K562 (cell line): ENCODE data around the gene MRRF. TPM values are rescaled to one million over a fixed set of nuclear protein-coding genes. Genes with fewer than 3 reads are reported as not detected.

ENCODE experiments used
- ATAC-seq: fragments of 200-7000 bp; cut with Tn5 transposase; 3 replicates; pipeline ENCODE4 v1.9.1; 2020; ENCODE audit warnings: moderate library complexity
- BruUV-seq: library from RNA; stranded (reverse); fragments of 400-500 nt; replicated peaks from 2 replicates; lab custom pipeline; 2021; lab: Mats Ljungman, UMichigan
- CTCF ChIA-PET: fragments of 300-600 bp; formaldehyde crosslinking; extraction: SDS; loops from one replicate; lab custom pipeline; 2021; ENCODE audit warnings: low intra/inter-chr PET ratio; lab: Yijun Ruan, JAX
- POLR2A ChIA-PET: fragments of 300-600, 350-650 bp; sonication (Branson Sonifier 250); formaldehyde crosslinking; extraction: SDS; loops from one replicate; lab custom pipeline; 2021; ENCODE audit warnings: antibody characterized with exemption, inconsistent platforms; lab: Yijun Ruan, JAX
- DNase-seq, 4 experiments: peaks; one replicate each; pipeline versions ENCODE4 v3.0.0 to v3.0.0-alpha.2; 2011 to 2018; ENCODE audit warnings: low spot score in 3 of 4, mixed read lengths in 3 of 4; ENCODE audit errors: extremely low read depth in 1 of 4
- FAIRE-seq: peaks from 2 replicates; lab custom pipeline; 2011; peaks lifted over from hg19 to GRCh38; lab: Jason Lieb, UNC
- H2AFZ ChIP-seq: 2 replicates; pipeline ENCODE4 v1.6.0; 2011; ENCODE audit warnings: low read depth, low read length, control low read depth, inconsistent platforms
- H3K27ac ChIP-seq: fragments of 200-600 bp; 3 replicates; pipeline ENCODE4 v1.8.0; 2011; ENCODE audit warnings: low read depth, mild to moderate bottlenecking, control low read depth, inconsistent platforms, low read length, moderate library complexity, mixed read lengths; ENCODE audit errors: extremely low read depth
- H3K27me3 ChIP-seq, 2 experiments: fragments of 300-600 bp in 1 of 2; 2 replicates in 1 of 2; 3 replicates in 1 of 2; pipeline versions ENCODE4 v1.6.0 to v1.8.0; 2011; ENCODE audit warnings: inconsistent platforms in 2 of 2, low read length in 2 of 2, mild to moderate bottlenecking in 1 of 2, mixed read lengths in 1 of 2, moderate library complexity in 1 of 2; ENCODE audit not compliant: control insufficient read depth in 2 of 2, insufficient read depth in 2 of 2
- H3K36me3 ChIP-seq: fragments of 300-600 bp; 3 replicates; pipeline ENCODE4 v1.8.0; 2011; ENCODE audit warnings: mild to moderate bottlenecking, low read length, inconsistent platforms; ENCODE audit not compliant: control insufficient read depth, insufficient read depth
- H3K4me1 ChIP-seq, 2 experiments: fragments of 200-600 bp in 1 of 2; replicated peaks in 1 of 2; 2 replicates in 1 of 2; 3 replicates in 1 of 2; pipeline versions ENCODE4 v1.5.1 to v1.8.0; 2011; ENCODE audit warnings: inconsistent platforms in 2 of 2, low read length in 2 of 2, mild to moderate bottlenecking in 1 of 2, mixed read lengths in 1 of 2, moderate library complexity in 1 of 2; ENCODE audit not compliant: control insufficient read depth in 2 of 2, insufficient read depth in 2 of 2
- H3K4me2 ChIP-seq: 2 replicates; pipeline ENCODE4 v1.6.1; 2011; ENCODE audit warnings: low read length, control low read depth, inconsistent platforms, mixed read lengths; ENCODE audit not compliant: insufficient read depth
- H3K4me3 ChIP-seq: fragments of 200-600 bp; sonication (generic), shearing (Covaris generic); 2 replicates; pipeline ENCODE4 v1.5.1; 2016; ENCODE audit warnings: control low read depth, inconsistent platforms
- H3K79me2 ChIP-seq: fragments of 200-600 bp; 3 replicates; pipeline ENCODE4 v1.8.0; 2011; ENCODE audit warnings: low read length, inconsistent platforms; ENCODE audit not compliant: control insufficient read depth, insufficient read depth
- H3K9ac ChIP-seq, 2 experiments: 2 replicates each; pipeline versions ENCODE4 v1.6.0 to v1.6.1; 2011; ENCODE audit warnings: low read depth in 2 of 2, low read length in 2 of 2, control low read depth in 1 of 2, inconsistent platforms in 1 of 2, mild to moderate bottlenecking in 1 of 2, mixed read lengths in 1 of 2; ENCODE audit not compliant: insufficient read depth in 1 of 2
- H3K9me1 ChIP-seq: one replicate; pipeline ENCODE4 v1.6.0; 2011; ENCODE audit warnings: inconsistent platforms, mild to moderate bottlenecking, low read length, moderate library complexity; ENCODE audit not compliant: control insufficient read depth, insufficient read depth
- H3K9me3 ChIP-seq: replicated peaks from 2 replicates; pipeline ENCODE4 v1.5.1; 2011; ENCODE audit warnings: low read depth, low read length, inconsistent platforms; ENCODE audit not compliant: control insufficient read depth, insufficient read depth
- H4K20me1 ChIP-seq: replicated peaks from 2 replicates; pipeline ENCODE4 v1.6.1; 2011; ENCODE audit warnings: low read length, inconsistent platforms, mixed read lengths; ENCODE audit not compliant: control insufficient read depth, insufficient read depth
- EHMT2 ChIP-seq: fragments of 450-650 bp; IDR thresholded peaks from 2 replicates; pipeline ENCODE4 v1.6.1; 2018; ENCODE audit warnings: antibody characterized with exemption
- WGBS: fragments of 100-300 bp; shearing (Covaris generic); methylation state at CpG from one replicate; pipeline ENCODE4 v1.1.6; 2016; ENCODE audit warnings: low coverage, mixed read lengths; ENCODE audit not compliant: insufficient coverage; ENCODE audit errors: missing lambda C conversion rate; 5-methylcytosine and 5-hydroxymethylcytosine counted together
- in situ Hi-C: fragments of 300-500 bp; cut with MboI; formaldehyde crosslinking; loops from 4 replicates; pipeline ENCODE4 v1.15.0; 2018; ENCODE audit warnings: inconsistent platforms, mixed read lengths
- intact Hi-C: fragments of 100-400 bp; cut with micrococcal nuclease; formaldehyde crosslinking; loops from 2 replicates; pipeline ENCODE4 v1.14.2; 2022
- polyA plus RNA-seq, 8 experiments: library from polyadenylated mRNA; depleted of rRNA in 4 of 8; stranded (reverse) in 5 of 8; unstranded in 3 of 8; fragments of >200 nt; fragmentation: Nextera tagmentation in 2 of 8; fragmentation: Illumina TruSeq in 1 of 8; extraction: Ambion mirVana in 2 of 8; extraction: Trizol in 1 of 8; gene quantifications; 2 replicates each; pipeline versions ENCODE4 v1.2.1 to v1.2.3, GENCODE V29; 2011 to 2014; ENCODE audit warnings: inconsistent platforms in 1 of 8, missing spikeins in 1 of 8
- total RNA-seq, 7 experiments: library from RNA; depleted of rRNA in 6 of 7; stranded (reverse); fragments of >200 nt in 6 of 7; fragmentation: Illumina TruSeq in 2 of 7; extraction: Trizol in 2 of 7; gene quantifications; 2 replicates each; pipeline versions ENCODE4 v1.2.1 to v1.2.3, GENCODE V29; 2011 to 2021; ENCODE audit warnings: low replicate concordance in 1 of 7
- TF ChIP-seq, protein P1 (sequence below): fragments of 450-650 bp; IDR thresholded peaks from 2 replicates; pipeline ENCODE4 v1.6.1; 2016; ENCODE audit warnings: mild to moderate bottlenecking, moderate library complexity
- TF ChIP-seq, protein P2 (sequence below): fragments of 250-450 bp; sonication (Bioruptor Pico); IDR thresholded peaks from 2 replicates; pipeline ENCODE4 v1.8.0; 2021; ENCODE audit warnings: mild to moderate bottlenecking, moderate library complexity
- TF ChIP-seq, protein P3 (sequence below): fragments of 450-650 bp; formaldehyde crosslinking; IDR thresholded peaks from 2 replicates; pipeline ENCODE4 v1.4.0; 2020; ENCODE audit warnings: mild to moderate bottlenecking, mixed read lengths

The MRRF gene
- total and polyA plus RNA-seq, 9 of the 15 experiments (the other 6 are each of a cell fraction or from before 2014, with no cell fraction given) = 55.0 to 105 (median 81.2) TPM

DNA sequence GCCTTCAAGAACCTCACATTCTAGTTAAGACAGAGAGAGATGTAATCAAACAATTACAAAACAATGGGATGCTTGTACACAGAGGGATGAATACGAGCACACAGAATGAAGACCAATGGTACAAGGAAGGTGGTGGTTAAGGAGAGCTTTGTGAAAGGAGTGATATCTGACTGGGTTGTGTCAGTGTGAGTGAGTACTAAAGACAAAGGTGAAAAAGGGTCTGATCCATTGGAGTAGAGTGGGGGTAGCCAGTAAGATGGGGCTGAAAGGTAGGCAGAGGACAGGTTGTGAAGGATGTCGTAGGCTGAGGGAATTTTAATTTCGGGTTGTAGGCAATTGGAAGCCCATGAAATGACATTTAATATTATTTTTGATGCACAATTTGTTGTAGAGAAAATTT, 9.9 kb upstream of the MRRF start:
- POLR2A ChIA-PET = interaction anchor here (0.6 to 3.3 kb wide), 5 partner anchors 10 to 96 kb away, joined by 3 to 18 read pairs (median 5); partner anchors contain the start of genes MRRF and RBM18
- H3K9ac ChIP-seq = peak overlapping the region in 1 of 2 experiments; percentile 55; a peak in 2 of 4 replicates
- FAIRE-seq = no peak
- TF ChIP-seq, protein P1, sequence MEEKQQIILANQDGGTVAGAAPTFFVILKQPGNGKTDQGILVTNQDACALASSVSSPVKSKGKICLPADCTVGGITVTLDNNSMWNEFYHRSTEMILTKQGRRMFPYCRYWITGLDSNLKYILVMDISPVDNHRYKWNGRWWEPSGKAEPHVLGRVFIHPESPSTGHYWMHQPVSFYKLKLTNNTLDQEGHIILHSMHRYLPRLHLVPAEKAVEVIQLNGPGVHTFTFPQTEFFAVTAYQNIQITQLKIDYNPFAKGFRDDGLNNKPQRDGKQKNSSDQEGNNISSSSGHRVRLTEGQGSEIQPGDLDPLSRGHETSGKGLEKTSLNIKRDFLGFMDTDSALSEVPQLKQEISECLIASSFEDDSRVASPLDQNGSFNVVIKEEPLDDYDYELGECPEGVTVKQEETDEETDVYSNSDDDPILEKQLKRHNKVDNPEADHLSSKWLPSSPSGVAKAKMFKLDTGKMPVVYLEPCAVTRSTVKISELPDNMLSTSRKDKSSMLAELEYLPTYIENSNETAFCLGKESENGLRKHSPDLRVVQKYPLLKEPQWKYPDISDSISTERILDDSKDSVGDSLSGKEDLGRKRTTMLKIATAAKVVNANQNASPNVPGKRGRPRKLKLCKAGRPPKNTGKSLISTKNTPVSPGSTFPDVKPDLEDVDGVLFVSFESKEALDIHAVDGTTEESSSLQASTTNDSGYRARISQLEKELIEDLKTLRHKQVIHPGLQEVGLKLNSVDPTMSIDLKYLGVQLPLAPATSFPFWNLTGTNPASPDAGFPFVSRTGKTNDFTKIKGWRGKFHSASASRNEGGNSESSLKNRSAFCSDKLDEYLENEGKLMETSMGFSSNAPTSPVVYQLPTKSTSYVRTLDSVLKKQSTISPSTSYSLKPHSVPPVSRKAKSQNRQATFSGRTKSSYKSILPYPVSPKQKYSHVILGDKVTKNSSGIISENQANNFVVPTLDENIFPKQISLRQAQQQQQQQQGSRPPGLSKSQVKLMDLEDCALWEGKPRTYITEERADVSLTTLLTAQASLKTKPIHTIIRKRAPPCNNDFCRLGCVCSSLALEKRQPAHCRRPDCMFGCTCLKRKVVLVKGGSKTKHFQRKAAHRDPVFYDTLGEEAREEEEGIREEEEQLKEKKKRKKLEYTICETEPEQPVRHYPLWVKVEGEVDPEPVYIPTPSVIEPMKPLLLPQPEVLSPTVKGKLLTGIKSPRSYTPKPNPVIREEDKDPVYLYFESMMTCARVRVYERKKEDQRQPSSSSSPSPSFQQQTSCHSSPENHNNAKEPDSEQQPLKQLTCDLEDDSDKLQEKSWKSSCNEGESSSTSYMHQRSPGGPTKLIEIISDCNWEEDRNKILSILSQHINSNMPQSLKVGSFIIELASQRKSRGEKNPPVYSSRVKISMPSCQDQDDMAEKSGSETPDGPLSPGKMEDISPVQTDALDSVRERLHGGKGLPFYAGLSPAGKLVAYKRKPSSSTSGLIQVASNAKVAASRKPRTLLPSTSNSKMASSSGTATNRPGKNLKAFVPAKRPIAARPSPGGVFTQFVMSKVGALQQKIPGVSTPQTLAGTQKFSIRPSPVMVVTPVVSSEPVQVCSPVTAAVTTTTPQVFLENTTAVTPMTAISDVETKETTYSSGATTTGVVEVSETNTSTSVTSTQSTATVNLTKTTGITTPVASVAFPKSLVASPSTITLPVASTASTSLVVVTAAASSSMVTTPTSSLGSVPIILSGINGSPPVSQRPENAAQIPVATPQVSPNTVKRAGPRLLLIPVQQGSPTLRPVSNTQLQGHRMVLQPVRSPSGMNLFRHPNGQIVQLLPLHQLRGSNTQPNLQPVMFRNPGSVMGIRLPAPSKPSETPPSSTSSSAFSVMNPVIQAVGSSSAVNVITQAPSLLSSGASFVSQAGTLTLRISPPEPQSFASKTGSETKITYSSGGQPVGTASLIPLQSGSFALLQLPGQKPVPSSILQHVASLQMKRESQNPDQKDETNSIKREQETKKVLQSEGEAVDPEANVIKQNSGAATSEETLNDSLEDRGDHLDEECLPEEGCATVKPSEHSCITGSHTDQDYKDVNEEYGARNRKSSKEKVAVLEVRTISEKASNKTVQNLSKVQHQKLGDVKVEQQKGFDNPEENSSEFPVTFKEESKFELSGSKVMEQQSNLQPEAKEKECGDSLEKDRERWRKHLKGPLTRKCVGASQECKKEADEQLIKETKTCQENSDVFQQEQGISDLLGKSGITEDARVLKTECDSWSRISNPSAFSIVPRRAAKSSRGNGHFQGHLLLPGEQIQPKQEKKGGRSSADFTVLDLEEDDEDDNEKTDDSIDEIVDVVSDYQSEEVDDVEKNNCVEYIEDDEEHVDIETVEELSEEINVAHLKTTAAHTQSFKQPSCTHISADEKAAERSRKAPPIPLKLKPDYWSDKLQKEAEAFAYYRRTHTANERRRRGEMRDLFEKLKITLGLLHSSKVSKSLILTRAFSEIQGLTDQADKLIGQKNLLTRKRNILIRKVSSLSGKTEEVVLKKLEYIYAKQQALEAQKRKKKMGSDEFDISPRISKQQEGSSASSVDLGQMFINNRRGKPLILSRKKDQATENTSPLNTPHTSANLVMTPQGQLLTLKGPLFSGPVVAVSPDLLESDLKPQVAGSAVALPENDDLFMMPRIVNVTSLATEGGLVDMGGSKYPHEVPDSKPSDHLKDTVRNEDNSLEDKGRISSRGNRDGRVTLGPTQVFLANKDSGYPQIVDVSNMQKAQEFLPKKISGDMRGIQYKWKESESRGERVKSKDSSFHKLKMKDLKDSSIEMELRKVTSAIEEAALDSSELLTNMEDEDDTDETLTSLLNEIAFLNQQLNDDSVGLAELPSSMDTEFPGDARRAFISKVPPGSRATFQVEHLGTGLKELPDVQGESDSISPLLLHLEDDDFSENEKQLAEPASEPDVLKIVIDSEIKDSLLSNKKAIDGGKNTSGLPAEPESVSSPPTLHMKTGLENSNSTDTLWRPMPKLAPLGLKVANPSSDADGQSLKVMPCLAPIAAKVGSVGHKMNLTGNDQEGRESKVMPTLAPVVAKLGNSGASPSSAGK = 0 out of 2 replicates have a peak, but pooled peaks have one; percentile 7
- peak; percentile 31; the same call in 1 of the 2 replicates for TF ChIP-seq EHMT2
- TF ChIP-seq, protein P2, sequence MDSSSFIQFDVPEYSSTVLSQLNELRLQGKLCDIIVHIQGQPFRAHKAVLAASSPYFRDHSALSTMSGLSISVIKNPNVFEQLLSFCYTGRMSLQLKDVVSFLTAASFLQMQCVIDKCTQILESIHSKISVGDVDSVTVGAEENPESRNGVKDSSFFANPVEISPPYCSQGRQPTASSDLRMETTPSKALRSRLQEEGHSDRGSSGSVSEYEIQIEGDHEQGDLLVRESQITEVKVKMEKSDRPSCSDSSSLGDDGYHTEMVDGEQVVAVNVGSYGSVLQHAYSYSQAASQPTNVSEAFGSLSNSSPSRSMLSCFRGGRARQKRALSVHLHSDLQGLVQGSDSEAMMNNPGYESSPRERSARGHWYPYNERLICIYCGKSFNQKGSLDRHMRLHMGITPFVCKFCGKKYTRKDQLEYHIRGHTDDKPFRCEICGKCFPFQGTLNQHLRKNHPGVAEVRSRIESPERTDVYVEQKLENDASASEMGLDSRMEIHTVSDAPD = no peak
- TF ChIP-seq, protein P3, sequence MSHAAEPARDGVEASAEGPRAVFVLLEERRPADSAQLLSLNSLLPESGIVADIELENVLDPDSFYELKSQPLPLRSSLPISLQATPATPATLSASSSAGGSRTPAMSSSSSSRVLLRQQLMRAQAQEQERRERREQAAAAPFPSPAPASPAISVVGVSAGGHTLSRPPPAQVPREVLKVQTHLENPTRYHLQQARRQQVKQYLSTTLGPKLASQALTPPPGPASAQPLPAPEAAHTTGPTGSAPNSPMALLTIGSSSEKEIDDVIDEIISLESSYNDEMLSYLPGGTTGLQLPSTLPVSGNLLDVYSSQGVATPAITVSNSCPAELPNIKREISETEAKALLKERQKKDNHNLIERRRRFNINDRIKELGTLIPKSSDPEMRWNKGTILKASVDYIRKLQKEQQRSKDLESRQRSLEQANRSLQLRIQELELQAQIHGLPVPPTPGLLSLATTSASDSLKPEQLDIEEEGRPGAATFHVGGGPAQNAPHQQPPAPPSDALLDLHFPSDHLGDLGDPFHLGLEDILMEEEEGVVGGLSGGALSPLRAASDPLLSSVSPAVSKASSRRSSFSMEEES (CRISPR knock-in tag) = no peak

More for the DNA sequence above, 9.9 kb upstream of the MRRF start:
- no peaks in the 10 kb centered on the region for H4K20me1 ChIP-seq
- no peaks in the 10 kb centered on the region for H3K9me1 ChIP-seq
- CTCF ChIA-PET = no interaction called here
- in situ Hi-C loops (no loop called here), intact Hi-C loops (no loop called here)
- peaks cover 46% of the 10 kb centered on the region for H3K79me2 ChIP-seq
- H3K4me3 ChIP-seq = no peak overlapping the region
- no TSS peak for BruUV-seq
- peak in 3 of 4 experiments; percentile 23 to 29 (median 25) for DNase-seq
- no peaks in the 10 kb centered on the region for H3K9me3 ChIP-seq
- 7% methylated on average over 3 of the region's 3 CpGs for WGBS
- H3K4me1 ChIP-seq = peaks cover 9 to 35% of the 10 kb centered on the region in 2 experiments
- H3K4me2 ChIP-seq = peak overlapping the region; percentile 71
- peak; percentile 63 for ATAC-seq
- no peak overlapping the region for H2AFZ ChIP-seq
- H3K36me3 ChIP-seq = peaks cover 75% of the 10 kb centered on the region
- peak overlapping the region; percentile 72 for H3K27ac ChIP-seq
- no peaks in the 10 kb centered on the region for H3K27me3 ChIP-seq
